Stomach (tissue), 4 donors: ENCODE results near the gene MRFAP1L1.
"Not testable (repeated sequence)": the region's sequence is repeated elsewhere in the genome, so short reads cannot be mapped to it uniquely, and the experiment has no call there.

Source experiments
- CTCF ChIP-seq, 7 experiments: fragments of 450-650 bp in 4 of 7; fragments of 200-600 bp in 3 of 7; sonication (generic) in 3 of 7; IDR thresholded peaks; one replicate each; pipeline ENCODE4 v1.5.1; 2016 to 2019; ENCODE audit warnings: antibody characterized with exemption in 7 of 7, control low read depth in 2 of 7, mild to moderate bottlenecking in 1 of 7
- EP300 ChIP-seq: sonication (generic); formaldehyde crosslinking; IDR thresholded peaks from one replicate; pipeline ENCODE4 v1.6.1; 2017; ENCODE audit warnings: antibody characterized with exemption
- POLR2A ChIP-seq, 4 donors: fragments of 450-650 bp; IDR thresholded peaks; one replicate each; pipeline ENCODE4 v1.6.1; 2016; ENCODE audit warnings: antibody characterized with exemption in 4 of 4, control low read depth in 2 of 4, mild to moderate bottlenecking in 1 of 4, moderate library complexity in 1 of 4
- POLR2AphosphoS5 ChIP-seq, 3 donors: sonication (generic); formaldehyde crosslinking; IDR thresholded peaks; one replicate each; pipeline ENCODE4 v1.6.1; 2016; ENCODE audit warnings: antibody characterized with exemption in 3 of 3

GRCh38 chr4:6756345-6756744, 46.7 kb upstream of the MRFAP1L1 start:
- TF ChIP-seq CTCF (IDR thresholded peaks at IDR 0.05); POLR2A (IDR thresholded peaks at IDR 0.05); POLR2AphosphoS5 (IDR thresholded peaks at IDR 0.05); EP300: not testable (repeated sequence)
